ENCODE measurements around the gene SLC25A42. TPM values are rescaled to one million over a fixed set of nuclear protein-coding genes. Genes with fewer than 3 reads are reported as not detected.
"Not testable (repeated sequence)": the region's sequence is repeated elsewhere in the genome, so short reads cannot be mapped to it uniquely, and the experiment has no call there.

Gene SLC25A42
- total RNA-seq, 2 donors from 2014 or later, result 18.3 to 22.8 TPM

DNA sequence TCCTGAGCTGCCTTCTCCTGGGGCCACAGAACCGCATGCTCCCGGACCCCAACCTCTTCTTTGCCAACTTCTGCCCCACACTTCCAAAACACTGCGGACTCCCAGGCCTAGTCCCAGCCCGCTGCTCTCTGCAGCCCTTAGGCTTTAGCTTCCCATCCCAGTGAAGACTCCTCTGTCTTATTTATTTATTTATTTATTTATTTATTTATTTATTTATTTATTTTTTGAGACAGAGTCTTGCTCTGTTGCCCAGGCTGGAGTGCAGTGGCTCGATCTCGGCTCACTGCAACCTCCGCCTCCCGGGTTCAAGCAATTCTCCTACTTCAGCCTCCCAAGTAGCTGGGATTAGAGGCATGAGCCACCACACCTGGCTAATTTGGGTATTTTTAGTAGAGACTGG, 84.7 kb downstream of the SLC25A42 start:
- H3K36me3 Mint-ChIP-seq; H3K4me3 Mint-ChIP-seq; H3K4me1 Mint-ChIP-seq (ENCODE audit: low read depth in 2 of 2); ATAC-seq; H3K27ac Mint-ChIP-seq; DNase-seq (ENCODE audit: low spot score); H3K27me3 Mint-ChIP-seq; H3K9me3 Mint-ChIP-seq: not testable (repeated sequence)

DNA sequence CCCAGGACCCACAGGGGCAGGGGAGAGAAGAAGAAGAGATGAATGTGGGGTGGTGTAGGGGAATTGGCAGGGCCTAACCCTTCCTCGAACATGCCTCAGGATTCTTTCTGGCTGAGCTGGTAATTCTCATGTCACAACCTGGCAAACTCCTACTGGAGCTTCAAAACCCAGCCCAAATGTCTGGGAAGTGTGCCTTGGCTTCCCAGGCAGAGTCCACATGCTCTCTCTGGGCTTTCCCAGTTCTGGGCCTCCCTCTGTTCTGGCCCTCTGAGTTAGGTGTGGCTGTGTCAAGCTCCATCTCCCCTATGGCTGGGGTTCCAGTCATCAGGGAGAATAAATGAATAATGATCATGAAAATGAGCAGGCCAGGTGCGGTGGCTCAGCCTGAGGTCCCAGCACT, 85.6 kb downstream of the SLC25A42 start:
- Mint-ChIP-seq H3K27ac (no peak overlapping the region), H3K4me3 (no peak overlapping the region), H3K9me3 (no peaks in the 10 kb centered on the region), H3K36me3 (no peaks in the 10 kb centered on the region), H3K4me1 (ENCODE audit: low read depth in 2 of 2) (no peaks in the 10 kb centered on the region), H3K27me3 (no peaks in the 10 kb centered on the region)
- DNase-seq (ENCODE audit: low spot score), result no peak
- ATAC-seq, result no peak

DNA sequence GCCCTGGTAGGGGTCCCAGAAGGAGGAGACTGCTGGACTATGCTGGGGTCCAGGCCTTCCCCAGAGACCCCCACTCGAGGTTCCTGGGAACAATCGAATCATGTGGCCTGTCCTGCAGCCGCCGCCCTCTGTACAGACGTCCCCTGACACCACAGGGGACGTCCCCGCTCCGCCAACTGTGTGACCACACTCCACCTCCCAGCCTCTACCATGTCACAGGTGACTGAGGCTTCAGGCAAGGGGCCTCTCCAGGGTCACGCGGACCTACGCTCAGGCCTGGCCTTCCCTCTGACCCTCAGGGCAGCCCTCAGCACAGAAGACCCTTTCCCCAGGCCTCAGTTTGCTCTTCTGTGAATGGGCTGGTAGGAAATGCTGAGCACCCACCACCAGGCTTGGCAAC, 87.6 kb downstream of the SLC25A42 start:
- peak in 1 of 2 donors; percentile 41 for ATAC-seq

DNA sequence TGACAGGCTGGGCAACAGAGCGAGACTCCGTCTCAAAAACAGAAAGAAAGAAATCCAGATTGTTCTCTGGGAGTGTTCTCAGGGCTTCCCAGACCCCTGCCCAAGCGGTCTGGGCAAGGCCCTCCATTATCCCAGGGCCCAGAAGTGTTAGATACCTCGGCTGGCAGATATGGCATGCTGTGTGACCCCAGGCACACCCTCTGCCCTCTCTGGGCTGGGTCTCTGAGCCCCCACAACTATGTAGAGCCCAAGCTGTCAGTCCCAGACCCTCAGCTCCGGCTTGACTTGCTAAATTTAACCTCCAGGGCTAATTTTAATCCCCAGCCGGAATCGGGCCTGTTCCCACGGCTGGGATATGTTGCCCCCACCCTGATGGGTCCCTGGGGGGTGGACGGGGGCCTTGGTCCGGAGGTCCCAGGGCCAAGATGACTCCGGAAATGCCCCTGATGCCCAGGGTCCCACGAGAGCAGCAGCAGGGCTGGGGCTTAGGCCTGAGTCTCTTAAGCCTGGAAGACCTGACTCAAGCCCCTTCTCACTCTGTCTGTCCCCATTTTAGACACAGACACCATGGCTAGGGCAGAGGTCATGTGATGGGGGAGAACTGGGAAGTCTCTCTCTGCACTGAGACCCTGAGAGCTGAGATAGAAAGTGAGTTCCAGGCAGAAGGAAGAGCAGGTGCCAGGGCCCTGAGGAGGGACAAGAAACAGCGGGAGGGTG, 89.0 kb downstream of the SLC25A42 start:
- Mint-ChIP-seq H3K27me3 (no peaks in the 10 kb centered on the region), H3K9me3 (no peaks in the 10 kb centered on the region), H3K36me3 (no peaks in the 10 kb centered on the region), H3K4me1 (ENCODE audit: low read depth in 2 of 2) (no peaks in the 10 kb centered on the region), H3K4me3 (no peak overlapping the region), H3K27ac (no peak overlapping the region)
- DNase-seq (ENCODE audit: low spot score) (no peak), ATAC-seq (no peak)

More for the DNA sequence above, 87.6 kb downstream of the SLC25A42 start:
- H3K9me3 Mint-ChIP-seq, result no peaks in the 10 kb centered on the region
- no peaks in the 10 kb centered on the region for H3K27me3 Mint-ChIP-seq
- no peak overlapping the region for H3K27ac Mint-ChIP-seq
- no peaks in the 10 kb centered on the region for H3K36me3 Mint-ChIP-seq
- DNase-seq (ENCODE audit: low spot score), result no peak
- H3K4me1 Mint-ChIP-seq (ENCODE audit: low read depth in 2 of 2), result no peaks in the 10 kb centered on the region
- H3K4me3 Mint-ChIP-seq, result no peak overlapping the region

DNA sequence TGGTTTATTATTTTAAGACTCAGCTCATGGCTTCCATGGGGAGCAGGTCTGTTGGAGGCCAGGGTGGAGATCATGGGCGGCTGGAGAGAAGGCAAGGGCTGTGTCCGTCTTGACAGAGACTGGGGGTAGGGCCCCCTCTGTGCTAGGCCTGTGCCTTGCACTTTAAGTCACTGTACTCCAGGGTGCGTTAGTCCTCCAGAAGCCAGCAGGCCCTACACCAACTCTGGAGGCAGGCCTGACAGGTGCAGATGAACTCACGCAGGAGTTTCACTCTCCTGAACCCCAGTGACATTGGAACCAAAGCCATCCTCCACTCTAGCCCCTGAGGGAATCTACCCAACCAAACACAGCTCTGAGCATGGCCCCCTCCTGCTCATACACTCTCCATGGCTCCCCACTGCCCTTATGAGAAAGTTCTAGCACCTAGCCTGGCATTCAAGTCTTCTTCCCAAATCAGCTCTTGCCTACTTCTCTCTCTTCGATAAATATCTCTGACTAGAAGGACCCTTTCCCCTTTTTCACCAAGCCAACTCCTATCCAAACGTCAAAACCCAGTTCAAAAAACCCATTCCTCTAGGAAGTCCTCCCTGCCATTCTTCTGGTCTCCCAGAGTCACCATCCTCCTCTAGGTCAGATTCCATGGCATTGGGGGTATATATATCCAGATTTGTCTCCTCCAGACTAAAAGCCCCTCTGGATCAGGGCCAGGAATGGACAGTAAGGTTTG, 91.1 kb downstream of the SLC25A42 start:
- no peaks in the 10 kb centered on the region for H3K36me3 Mint-ChIP-seq
- no peaks in the 10 kb centered on the region for H3K9me3 Mint-ChIP-seq
- H3K4me3 Mint-ChIP-seq, result no peak overlapping the region
- no peak overlapping the region for H3K27ac Mint-ChIP-seq
- no peaks in the 10 kb centered on the region for H3K27me3 Mint-ChIP-seq
- no peak for DNase-seq (ENCODE audit: low spot score)
- no peaks in the 10 kb centered on the region for H3K4me1 Mint-ChIP-seq (ENCODE audit: low read depth in 2 of 2)
- ATAC-seq, result peak in 1 of 2 donors; percentile 9

DNA sequence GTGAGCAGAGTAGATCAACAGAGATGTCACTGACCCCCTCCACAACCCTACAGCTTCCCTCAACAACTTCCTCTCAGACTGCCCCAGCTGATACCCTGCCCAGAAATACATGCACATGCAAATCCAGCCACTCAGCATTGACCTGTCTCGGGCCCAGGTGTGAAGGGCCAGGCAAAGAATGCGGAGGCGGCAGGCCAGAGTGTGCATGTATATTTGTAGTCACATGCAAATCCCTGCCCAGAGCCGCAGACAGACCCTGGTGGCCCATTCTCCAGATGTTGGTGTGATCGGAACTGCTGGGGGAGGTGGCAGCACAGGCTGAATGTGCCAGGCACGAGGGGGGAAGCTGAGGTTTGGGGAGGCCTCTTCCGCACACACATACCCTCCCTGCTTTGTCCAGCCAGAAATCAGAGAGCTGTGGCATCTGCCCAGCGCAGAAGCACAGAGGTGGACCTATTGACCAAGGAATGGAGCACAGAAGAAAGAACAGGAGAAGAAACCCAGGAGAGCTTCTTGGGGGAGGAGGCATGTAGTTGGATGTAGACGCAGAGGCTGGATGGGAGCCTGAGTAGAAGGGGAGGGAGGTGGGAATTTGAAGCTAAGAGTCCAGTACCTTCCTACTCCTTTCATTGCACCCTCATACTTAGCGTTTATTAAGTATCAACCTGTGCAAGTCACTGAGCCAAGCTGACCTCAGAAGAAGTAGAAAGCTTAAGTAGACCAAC, 91.9 kb downstream of the SLC25A42 start:
- Mint-ChIP-seq H3K27ac (no peak overlapping the region), H3K36me3 (no peaks in the 10 kb centered on the region), H3K27me3 (no peaks in the 10 kb centered on the region)

DNA sequence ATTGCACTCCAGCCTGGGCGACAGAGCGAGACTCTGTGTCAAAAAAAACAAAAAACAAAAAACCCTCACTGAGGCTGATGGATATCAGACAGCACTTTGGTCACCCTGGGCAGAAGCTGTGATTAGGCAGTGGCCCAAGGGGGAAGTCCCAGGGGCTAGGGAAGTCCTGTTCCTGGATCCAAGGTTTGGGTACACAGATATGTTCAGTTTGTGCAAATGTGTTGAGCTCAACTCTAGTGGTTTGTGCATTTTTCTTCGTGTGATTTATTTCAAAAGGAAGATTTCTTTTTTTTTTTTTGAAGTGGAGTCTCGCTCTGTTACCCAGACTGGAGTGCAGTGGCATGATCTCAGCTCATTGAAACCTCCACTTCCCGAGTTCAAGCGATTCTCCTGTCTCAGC, 94.0 kb downstream of the SLC25A42 start:
- DNase-seq (ENCODE audit: low spot score) (no peak), ATAC-seq (no peak)
- Mint-ChIP-seq H3K36me3 (no peaks in the 10 kb centered on the region), H3K9me3 (no peaks in the 10 kb centered on the region), H3K27ac (no peak overlapping the region), H3K4me1 (ENCODE audit: low read depth in 2 of 2) (peaks cover 3 to 6% of the 10 kb centered on the region in 2 donors), H3K4me3 (no peak overlapping the region), H3K27me3 (no peaks in the 10 kb centered on the region)

More for the DNA sequence above, 91.9 kb downstream of the SLC25A42 start:
- ATAC-seq, result no peak
- no peaks in the 10 kb centered on the region for H3K9me3 Mint-ChIP-seq
- no peak for DNase-seq (ENCODE audit: low spot score)
- no peak overlapping the region for H3K4me3 Mint-ChIP-seq
- H3K4me1 Mint-ChIP-seq (ENCODE audit: low read depth in 2 of 2), result no peaks in the 10 kb centered on the region

DNA sequence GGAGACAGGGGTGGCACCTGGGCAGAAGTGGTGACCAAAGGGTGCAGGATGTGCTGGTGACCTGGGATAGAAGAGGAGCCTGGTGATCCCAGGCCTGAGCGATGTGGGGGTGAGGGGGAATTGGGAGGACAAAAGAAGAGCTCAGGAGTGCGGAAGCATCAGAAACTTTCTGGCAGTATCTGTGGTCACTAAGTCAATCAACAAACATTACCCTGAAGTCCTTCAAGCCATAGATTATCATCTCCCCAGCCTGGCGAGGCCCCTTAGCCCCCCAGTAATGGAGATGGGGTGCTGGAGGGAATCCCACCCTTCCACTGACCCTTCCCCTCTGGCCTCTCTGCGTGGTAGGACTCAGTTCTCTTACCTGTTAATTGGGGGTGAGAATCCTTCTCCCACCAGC, 95.7 kb downstream of the SLC25A42 start:
- no peaks in the 10 kb centered on the region for H3K9me3 Mint-ChIP-seq
- no peak overlapping the region for H3K4me3 Mint-ChIP-seq
- peaks cover 3 to 6% of the 10 kb centered on the region in 2 donors for H3K4me1 Mint-ChIP-seq (ENCODE audit: low read depth in 2 of 2)
- no peaks in the 10 kb centered on the region for H3K27me3 Mint-ChIP-seq
- no peak overlapping the region for H3K27ac Mint-ChIP-seq
- no peak for ATAC-seq
- H3K36me3 Mint-ChIP-seq, result no peaks in the 10 kb centered on the region
- no peak for DNase-seq (ENCODE audit: low spot score)

DNA sequence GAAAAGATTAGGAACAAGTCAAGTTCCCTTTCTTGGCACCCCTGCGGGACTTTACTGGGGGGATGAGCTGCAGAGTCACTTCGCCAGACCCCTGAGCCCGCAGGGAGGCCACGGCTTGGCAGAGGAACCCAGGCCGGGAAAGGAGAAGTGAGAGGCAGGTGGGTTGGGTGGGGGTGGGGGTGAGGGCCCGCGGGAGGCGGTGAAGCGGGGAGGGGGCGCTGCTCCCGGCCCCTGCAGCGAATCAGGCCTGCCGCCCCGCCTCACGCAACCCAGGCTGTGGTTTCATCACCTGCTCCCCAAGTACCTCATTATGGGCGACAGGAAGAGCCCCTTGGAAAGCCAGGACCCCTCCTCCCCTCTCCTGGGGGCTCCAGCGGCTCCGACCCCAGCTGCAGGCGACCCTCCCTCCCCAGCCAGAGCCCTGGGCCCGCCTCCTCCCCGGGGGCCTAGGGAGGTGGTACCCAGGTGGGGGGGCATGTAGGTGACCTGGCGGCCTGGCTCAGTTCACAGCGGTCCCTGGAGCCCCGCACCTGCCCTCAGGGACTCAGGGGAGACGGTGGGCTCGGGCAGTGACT, 96.8 kb downstream of the SLC25A42 start:
- H3K27ac Mint-ChIP-seq, result no peak overlapping the region
- no peaks in the 10 kb centered on the region for H3K36me3 Mint-ChIP-seq
- H3K4me3 Mint-ChIP-seq, result no peak overlapping the region
- H3K27me3 Mint-ChIP-seq, result no peaks in the 10 kb centered on the region
- no peak for ATAC-seq
- no peaks in the 10 kb centered on the region for H3K9me3 Mint-ChIP-seq
- no peak for DNase-seq (ENCODE audit: low spot score)
- peaks cover 3 to 6% of the 10 kb centered on the region in 2 donors for H3K4me1 Mint-ChIP-seq (ENCODE audit: low read depth in 2 of 2)

DNA sequence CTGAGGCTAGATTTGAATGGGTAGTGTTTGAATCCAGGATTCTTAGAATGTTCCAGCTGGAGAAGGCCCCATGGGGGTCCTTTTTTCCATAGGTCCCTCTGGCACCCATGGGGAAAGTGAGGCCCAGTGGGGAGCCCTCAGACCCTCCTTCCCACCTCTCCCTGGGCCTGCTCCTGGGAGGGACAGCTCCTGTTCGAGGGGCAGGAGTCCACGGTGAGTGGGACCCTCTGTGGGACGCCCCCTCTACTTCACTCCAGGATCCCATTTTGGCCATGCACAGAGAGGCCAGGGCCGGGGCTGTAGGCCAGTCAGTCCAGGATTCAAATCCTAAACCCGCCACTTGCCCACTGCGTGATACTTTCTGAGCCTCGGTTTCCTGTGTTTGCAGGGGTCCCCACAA, 98.7 kb downstream of the SLC25A42 start:
- ATAC-seq, result no peak
- Mint-ChIP-seq H3K36me3 (no peaks in the 10 kb centered on the region), H3K27me3 (no peaks in the 10 kb centered on the region), H3K27ac (no peak overlapping the region), H3K4me1 (ENCODE audit: low read depth in 2 of 2) (peaks cover 3 to 6% of the 10 kb centered on the region in 2 donors), H3K9me3 (no peaks in the 10 kb centered on the region), H3K4me3 (no peak overlapping the region)
- no peak for DNase-seq (ENCODE audit: low spot score)

Other genes with a start within 250 kb of the SLC25A42 start
- 100 to 1,000 TPM; 104 to 150 TPM for gene UPF1, start 232.0 kb upstream of the SLC25A42 start, total RNA-seq
- gene CERS1, start 167.8 kb upstream of the SLC25A42 start, total RNA-seq, result not detected
- gene COPE, start 144.6 kb upstream of the SLC25A42 start, total RNA-seq, result 100 to 1,000 TPM; 204 to 275 TPM
- 100 to 1,000 TPM in 1 of 2 donors, 10 to 100 TPM in 1; 72.7 to 119 TPM for gene DDX49, start 144.3 kb upstream of the SLC25A42 start, total RNA-seq
- gene HOMER3, start 122.8 kb upstream of the SLC25A42 start, total RNA-seq, result under 1 TPM in 1 of 2 donors, not detected in 1; 0.86 TPM
- 100 to 1,000 TPM; 102 to 196 TPM for gene SUGP2, start 30.5 kb upstream of the SLC25A42 start, total RNA-seq
- 10 to 100 TPM; 22.3 to 43.9 TPM for gene ARMC6, start 30.4 kb upstream of the SLC25A42 start, total RNA-seq
- 10 to 100 TPM; 22.0 to 38.1 TPM for gene TMEM161A, start 74.5 kb downstream of the SLC25A42 start, total RNA-seq
- gene MEF2B, start 106.3 kb downstream of the SLC25A42 start, total RNA-seq, result 1 to 10 TPM; 2.4 to 5.9 TPM
- gene BORCS8, start 128.2 kb downstream of the SLC25A42 start, total RNA-seq, result 10 to 100 TPM; 47.2 to 64.5 TPM
- 100 to 1,000 TPM in 1 of 2 donors, 10 to 100 TPM in 1; 45.2 to 107 TPM for gene RFXANK, start 128.3 kb downstream of the SLC25A42 start, total RNA-seq
- gene NR2C2AP, start 139.4 kb downstream of the SLC25A42 start, total RNA-seq, result 10 to 100 TPM; 34.0 to 71.0 TPM
- not detected for gene NCAN, start 148.0 kb downstream of the SLC25A42 start, total RNA-seq
- under 1 TPM in 1 of 2 donors, not detected in 1; 0.14 TPM for gene TM6SF2, start 209.3 kb downstream of the SLC25A42 start, total RNA-seq

Measured in natural killer cell treated with Interleukin-12 subunit alpha and Interleukin-12 subunit beta and Interleukin-15 and Interleukin-18, amount 100 ng/mL, for 72 hours (primary cell).